ENCODE data around the gene PTPN20.

The PTPN20 gene

GRCh38 chr10:47022311-47023131 is 111.3 kb downstream of the PTPN20 start:
- DNase-seq = no peak

- DNase-seq = no peak
These were observed 112.2 kb downstream of the PTPN20 start for GRCh38 chr10:47023237-47024045.

- no peak for DNase-seq
These were observed 112.8 kb downstream of the PTPN20 start for GRCh38 chr10:47024046-47024322.

GRCh38 chr10:47024399-47025252 is 113.4 kb downstream of the PTPN20 start:
- DNase-seq = no peak

- no peak for DNase-seq
These were observed 114.0 kb downstream of the PTPN20 start for GRCh38 chr10:47025253-47025539.

- DNase-seq = no peak
These were observed 114.5 kb downstream of the PTPN20 start for GRCh38 chr10:47025540-47026300.

- no peak for DNase-seq
These were observed 115.3 kb downstream of the PTPN20 start for GRCh38 chr10:47026301-47027107.

- DNase-seq = no peak
These were observed 116.0 kb downstream of the PTPN20 start for GRCh38 chr10:47027108-47027783.

GRCh38 chr10:47027784-47028260 is 116.6 kb downstream of the PTPN20 start:
- DNase-seq = no peak

GRCh38 chr10:47028466-47028865 is 117.2 kb downstream of the PTPN20 start:
- DNase-seq = no peak

- DNase-seq = no peak
These were observed 118.2 kb downstream of the PTPN20 start for GRCh38 chr10:47029181-47030009.

GRCh38 chr10:47030191-47030703 is 119.0 kb downstream of the PTPN20 start:
- no peak for DNase-seq

GRCh38 chr10:47031211-47031900 is 120.1 kb downstream of the PTPN20 start:
- DNase-seq = no peak

- DNase-seq = no peak
These were observed 120.8 kb downstream of the PTPN20 start for GRCh38 chr10:47031901-47032465.

- DNase-seq = no peak
These were observed 121.9 kb downstream of the PTPN20 start for GRCh38 chr10:47033081-47033480.

- DNase-seq = no peak
These were observed 122.5 kb downstream of the PTPN20 start for GRCh38 chr10:47033541-47034270.

GRCh38 chr10:47034441-47035051 is 123.3 kb downstream of the PTPN20 start:
- no peak for DNase-seq

Measured in NCI-H2081 treated with DMSO at 0.1 percent for 48 hours (cell line).